ENCODE measurements around the gene TIMM44. TPM values are rescaled to one million over a fixed set of nuclear protein-coding genes. Genes with fewer than 3 reads are reported as not detected.

TIMM44 gene
- total and polyA plus RNA-seq, 10 of the 15 experiments (the other 5 are each of a cell fraction or from before 2014, with no cell fraction given): 6.6 to 90.7 (median 57.6) TPM

- Histone ChIP-seq H3K9ac (ENCODE audit: control insufficient read depth, insufficient read depth, low read length) (no peak overlapping the region), H3K9me3 (replicated peaks; ENCODE audit: control insufficient read depth, insufficient read depth, low read length) (no peaks in the 10 kb centered on the region), H2AFZ (ENCODE audit: control insufficient read depth, low read depth, low read length) (no peak overlapping the region), H3K4me2 (ENCODE audit: control insufficient read depth, insufficient read depth) (no peak overlapping the region), H4K20me1 (ENCODE audit: control insufficient read depth, insufficient read depth) (peaks cover 9% of the 10 kb centered on the region; the same call in 1 of the 2 replicates), H3K4me3 (no peak overlapping the region), H3K27ac (ENCODE audit: control insufficient read depth, insufficient read depth) (no peak overlapping the region), H3K4me1 (ENCODE audit: control insufficient read depth, insufficient read depth, low read length) (peaks cover 7% of the 10 kb centered on the region), H3K79me2 (ENCODE audit: control insufficient read depth, insufficient read depth, low read length) (peaks cover 23% of the 10 kb centered on the region), H3K27me3 (replicated peaks in 1 of 2; ENCODE audit: control insufficient read depth in 2 of 2, insufficient read depth in 2 of 2, low read length in 1 of 2) (no peaks in the 10 kb centered on the region), H3K36me3 (ENCODE audit: control insufficient read depth in 2 of 2, insufficient read depth in 2 of 2, low read length in 1 of 2) (peaks cover 0 to 16% of the 10 kb centered on the region in 2 experiments; a peak in 3 of 4 replicates)
- no peak for FAIRE-seq
- POLR2A ChIA-PET: no interaction called here
- in situ Hi-C loops (cut with MboI): no loop called here
- 89% methylated on average over 20 of the region's 21 CpGs for WGBS (ENCODE audit: insufficient coverage, insufficient replicate concordance, low lambda C conversion rate, missing lambda C conversion rate)
- no peak for DNase-seq (ENCODE audit: low read depth, low spot score)
- SMC1A ChIA-PET (ENCODE audit: uncharacterized antibody, unreplicated experiment): no interaction called here
- TF ChIP-seq SREBF2 (IDR thresholded peaks at IDR 0.05; ENCODE audit: low read length) (no peak), SIX5 (IDR thresholded peaks at IDR 0.05; ENCODE audit: low read depth, low read length, severe bottlenecking) (no peak), MYB (IDR thresholded peaks at IDR 0.05; ENCODE audit: borderline replicate concordance, low read depth, low read length) (no peak), ESRRA (IDR thresholded peaks at IDR 0.05; ENCODE audit: low read length) (no peak), ZBTB33 (IDR thresholded peaks at IDR 0.05) (no peak), POU2F2 (IDR thresholded peaks at IDR 0.05; ENCODE audit: borderline replicate concordance, low read depth, low read length) (no peak)
- TF ChIP-seq, protein P1, sequence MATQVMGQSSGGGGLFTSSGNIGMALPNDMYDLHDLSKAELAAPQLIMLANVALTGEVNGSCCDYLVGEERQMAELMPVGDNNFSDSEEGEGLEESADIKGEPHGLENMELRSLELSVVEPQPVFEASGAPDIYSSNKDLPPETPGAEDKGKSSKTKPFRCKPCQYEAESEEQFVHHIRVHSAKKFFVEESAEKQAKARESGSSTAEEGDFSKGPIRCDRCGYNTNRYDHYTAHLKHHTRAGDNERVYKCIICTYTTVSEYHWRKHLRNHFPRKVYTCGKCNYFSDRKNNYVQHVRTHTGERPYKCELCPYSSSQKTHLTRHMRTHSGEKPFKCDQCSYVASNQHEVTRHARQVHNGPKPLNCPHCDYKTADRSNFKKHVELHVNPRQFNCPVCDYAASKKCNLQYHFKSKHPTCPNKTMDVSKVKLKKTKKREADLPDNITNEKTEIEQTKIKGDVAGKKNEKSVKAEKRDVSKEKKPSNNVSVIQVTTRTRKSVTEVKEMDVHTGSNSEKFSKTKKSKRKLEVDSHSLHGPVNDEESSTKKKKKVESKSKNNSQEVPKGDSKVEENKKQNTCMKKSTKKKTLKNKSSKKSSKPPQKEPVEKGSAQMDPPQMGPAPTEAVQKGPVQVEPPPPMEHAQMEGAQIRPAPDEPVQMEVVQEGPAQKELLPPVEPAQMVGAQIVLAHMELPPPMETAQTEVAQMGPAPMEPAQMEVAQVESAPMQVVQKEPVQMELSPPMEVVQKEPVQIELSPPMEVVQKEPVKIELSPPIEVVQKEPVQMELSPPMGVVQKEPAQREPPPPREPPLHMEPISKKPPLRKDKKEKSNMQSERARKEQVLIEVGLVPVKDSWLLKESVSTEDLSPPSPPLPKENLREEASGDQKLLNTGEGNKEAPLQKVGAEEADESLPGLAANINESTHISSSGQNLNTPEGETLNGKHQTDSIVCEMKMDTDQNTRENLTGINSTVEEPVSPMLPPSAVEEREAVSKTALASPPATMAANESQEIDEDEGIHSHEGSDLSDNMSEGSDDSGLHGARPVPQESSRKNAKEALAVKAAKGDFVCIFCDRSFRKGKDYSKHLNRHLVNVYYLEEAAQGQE (IDR thresholded peaks at IDR 0.05; ENCODE audit: low read depth, low read length): no peak
- TF ChIP-seq, protein P2, sequence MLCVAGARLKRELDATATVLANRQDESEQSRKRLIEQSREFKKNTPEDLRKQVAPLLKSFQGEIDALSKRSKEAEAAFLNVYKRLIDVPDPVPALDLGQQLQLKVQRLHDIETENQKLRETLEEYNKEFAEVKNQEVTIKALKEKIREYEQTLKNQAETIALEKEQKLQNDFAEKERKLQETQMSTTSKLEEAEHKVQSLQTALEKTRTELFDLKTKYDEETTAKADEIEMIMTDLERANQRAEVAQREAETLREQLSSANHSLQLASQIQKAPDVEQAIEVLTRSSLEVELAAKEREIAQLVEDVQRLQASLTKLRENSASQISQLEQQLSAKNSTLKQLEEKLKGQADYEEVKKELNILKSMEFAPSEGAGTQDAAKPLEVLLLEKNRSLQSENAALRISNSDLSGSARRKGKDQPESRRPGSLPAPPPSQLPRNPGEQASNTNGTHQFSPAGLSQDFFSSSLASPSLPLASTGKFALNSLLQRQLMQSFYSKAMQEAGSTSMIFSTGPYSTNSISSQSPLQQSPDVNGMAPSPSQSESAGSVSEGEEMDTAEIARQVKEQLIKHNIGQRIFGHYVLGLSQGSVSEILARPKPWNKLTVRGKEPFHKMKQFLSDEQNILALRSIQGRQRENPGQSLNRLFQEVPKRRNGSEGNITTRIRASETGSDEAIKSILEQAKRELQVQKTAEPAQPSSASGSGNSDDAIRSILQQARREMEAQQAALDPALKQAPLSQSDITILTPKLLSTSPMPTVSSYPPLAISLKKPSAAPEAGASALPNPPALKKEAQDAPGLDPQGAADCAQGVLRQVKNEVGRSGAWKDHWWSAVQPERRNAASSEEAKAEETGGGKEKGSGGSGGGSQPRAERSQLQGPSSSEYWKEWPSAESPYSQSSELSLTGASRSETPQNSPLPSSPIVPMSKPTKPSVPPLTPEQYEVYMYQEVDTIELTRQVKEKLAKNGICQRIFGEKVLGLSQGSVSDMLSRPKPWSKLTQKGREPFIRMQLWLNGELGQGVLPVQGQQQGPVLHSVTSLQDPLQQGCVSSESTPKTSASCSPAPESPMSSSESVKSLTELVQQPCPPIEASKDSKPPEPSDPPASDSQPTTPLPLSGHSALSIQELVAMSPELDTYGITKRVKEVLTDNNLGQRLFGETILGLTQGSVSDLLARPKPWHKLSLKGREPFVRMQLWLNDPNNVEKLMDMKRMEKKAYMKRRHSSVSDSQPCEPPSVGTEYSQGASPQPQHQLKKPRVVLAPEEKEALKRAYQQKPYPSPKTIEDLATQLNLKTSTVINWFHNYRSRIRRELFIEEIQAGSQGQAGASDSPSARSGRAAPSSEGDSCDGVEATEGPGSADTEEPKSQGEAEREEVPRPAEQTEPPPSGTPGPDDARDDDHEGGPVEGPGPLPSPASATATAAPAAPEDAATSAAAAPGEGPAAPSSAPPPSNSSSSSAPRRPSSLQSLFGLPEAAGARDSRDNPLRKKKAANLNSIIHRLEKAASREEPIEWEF (IDR thresholded peaks at IDR 0.05; ENCODE audit: insufficient replicate concordance, low read depth, low read length): no peak
- intact Hi-C loops (cut with micrococcal nuclease; ENCODE audit: unreplicated experiment): loop anchor here (10.0 kb wide), 1 partner anchor 225 kb away; the partner anchor contains the start of gene TRAPPC5
- CTCF ChIA-PET: no interaction called here
- BruUV-seq (replicated peaks): no TSS peak
- ATAC-seq: no peak
- RAD21 ChIA-PET (ENCODE audit: unreplicated experiment): no interaction called here
Measured at GRCh38 chr19:7909471-7910067, 33.9 kb downstream of the TIMM44 start.

Data from GM12878 (cell line).